ENCODE data around the gene RFX4.
"Not testable (repeated sequence)": the region's sequence is repeated elsewhere in the genome, so short reads cannot be mapped to it uniquely, and the experiment has no call there.

RFX4 gene

DNA sequence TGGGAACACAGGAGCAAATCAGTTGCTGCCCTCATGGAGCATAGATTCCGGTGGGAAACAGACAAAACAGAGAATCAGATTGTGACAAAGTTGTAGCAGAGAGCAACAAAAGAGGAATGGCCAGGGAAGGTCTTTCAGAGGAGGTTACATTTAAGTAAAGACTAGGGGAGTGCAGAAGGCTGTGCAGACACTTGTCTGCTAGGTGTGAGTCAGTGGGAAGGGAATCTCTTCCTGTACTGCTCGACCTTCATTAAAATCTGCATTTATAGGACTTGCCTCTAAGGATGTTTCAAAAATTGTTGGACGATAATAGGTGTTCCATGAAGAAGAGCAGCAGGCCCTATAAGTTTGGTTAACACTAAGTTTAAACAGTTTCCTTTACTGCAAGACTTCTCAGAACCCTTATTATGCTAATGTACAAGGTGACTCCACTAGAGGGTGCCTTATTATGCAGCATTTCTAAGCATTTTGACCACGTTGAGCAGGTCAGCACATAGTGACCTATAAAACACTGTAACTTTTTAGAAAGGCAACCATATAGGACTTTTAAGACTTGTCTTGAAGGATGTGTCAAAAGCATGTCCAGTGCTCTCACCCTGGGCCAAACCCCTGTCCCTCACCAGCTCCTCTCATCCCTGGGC, 99.9 kb downstream of the RFX4 start:
- DNase-seq (ENCODE audit: low read depth in 2 of 2), result peak; percentile 57 to 72

DNA sequence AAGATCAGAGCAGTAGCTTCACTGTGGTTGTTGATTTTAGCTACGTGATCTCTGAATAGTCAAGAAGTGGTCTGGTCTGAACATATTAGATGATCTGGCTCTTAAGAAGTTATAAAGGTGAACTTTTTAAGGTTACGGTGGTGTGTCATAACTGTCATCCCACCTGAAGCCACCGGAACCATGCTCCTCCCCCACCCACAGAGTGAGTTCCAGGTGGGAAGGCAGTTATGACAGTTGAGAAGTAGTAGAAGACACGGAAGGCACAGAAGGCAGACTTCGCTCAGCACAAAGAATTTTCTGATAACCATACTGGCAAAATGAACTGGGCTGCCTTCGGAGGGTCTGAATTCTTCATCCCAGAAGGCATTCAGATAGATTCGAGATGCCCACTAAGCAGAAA, 101.7 kb downstream of the RFX4 start:
- TF ChIP-seq, protein P1, sequence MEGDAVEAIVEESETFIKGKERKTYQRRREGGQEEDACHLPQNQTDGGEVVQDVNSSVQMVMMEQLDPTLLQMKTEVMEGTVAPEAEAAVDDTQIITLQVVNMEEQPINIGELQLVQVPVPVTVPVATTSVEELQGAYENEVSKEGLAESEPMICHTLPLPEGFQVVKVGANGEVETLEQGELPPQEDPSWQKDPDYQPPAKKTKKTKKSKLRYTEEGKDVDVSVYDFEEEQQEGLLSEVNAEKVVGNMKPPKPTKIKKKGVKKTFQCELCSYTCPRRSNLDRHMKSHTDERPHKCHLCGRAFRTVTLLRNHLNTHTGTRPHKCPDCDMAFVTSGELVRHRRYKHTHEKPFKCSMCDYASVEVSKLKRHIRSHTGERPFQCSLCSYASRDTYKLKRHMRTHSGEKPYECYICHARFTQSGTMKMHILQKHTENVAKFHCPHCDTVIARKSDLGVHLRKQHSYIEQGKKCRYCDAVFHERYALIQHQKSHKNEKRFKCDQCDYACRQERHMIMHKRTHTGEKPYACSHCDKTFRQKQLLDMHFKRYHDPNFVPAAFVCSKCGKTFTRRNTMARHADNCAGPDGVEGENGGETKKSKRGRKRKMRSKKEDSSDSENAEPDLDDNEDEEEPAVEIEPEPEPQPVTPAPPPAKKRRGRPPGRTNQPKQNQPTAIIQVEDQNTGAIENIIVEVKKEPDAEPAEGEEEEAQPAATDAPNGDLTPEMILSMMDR (IDR thresholded peaks at IDR 0.05; ENCODE audit: low read depth, low read length), result no peak
- no peak overlapping the region for H3K4me3 ChIP-seq (replicated peaks in 1 of 2; ENCODE audit: low read depth in 2 of 2, low read length in 2 of 2)
- DNase-seq (ENCODE audit: low read depth in 2 of 2), result no peak

More for the DNA sequence above, 99.9 kb downstream of the RFX4 start:
- no peak overlapping the region for H3K4me3 ChIP-seq (replicated peaks in 1 of 2; ENCODE audit: low read depth in 2 of 2, low read length in 2 of 2)
- TF ChIP-seq, protein P1 (IDR thresholded peaks at IDR 0.05; ENCODE audit: low read depth, low read length), result peak; percentile 35

DNA sequence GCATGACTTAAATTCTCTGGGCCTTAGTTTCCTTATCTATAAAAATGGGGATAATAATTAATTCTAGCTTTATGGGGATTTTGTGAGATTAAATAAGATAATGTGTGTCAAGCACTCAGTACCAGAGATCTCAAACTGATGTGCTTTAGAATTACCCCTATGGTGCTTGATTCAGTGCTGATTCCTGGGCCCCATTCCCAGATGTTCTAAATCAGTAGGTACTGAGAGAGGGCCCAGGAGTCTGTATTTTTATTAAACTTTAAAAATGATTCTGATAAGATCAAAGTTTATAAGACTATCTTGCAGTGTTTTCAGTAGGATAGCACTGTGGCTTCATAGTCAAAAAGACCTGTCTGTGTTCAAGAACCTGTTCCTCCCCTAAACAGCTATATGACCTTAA, 102.6 kb downstream of the RFX4 start:
- TF ChIP-seq, protein P1 (IDR thresholded peaks at IDR 0.05; ENCODE audit: low read depth, low read length), result no peak
- no peak for DNase-seq (ENCODE audit: low read depth in 2 of 2)
- H3K4me3 ChIP-seq (replicated peaks in 1 of 2; ENCODE audit: low read depth in 2 of 2, low read length in 2 of 2), result no peak overlapping the region

DNA sequence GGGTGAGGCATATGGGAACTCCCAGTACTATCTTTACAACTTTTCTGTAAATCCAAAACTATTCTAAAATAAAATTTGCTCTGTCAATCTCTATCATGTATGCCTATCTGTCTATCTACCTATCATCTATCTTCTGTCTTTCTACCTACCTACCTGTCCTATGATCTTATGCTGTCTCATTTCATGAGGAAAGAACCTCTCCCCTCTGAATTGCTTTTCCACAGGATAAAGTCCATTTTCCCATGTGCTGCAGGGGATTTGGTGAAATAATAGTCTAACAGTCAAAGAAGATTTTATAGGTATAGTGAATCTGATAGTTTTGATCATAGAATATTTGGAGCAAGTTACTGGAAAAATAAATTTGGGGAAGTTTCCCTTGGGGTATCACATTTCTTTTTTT, 104.9 kb downstream of the RFX4 start:
- TF ChIP-seq, protein P1 (IDR thresholded peaks at IDR 0.05; ENCODE audit: low read depth, low read length), result no peak
- H3K4me3 ChIP-seq (replicated peaks in 1 of 2; ENCODE audit: low read depth in 2 of 2, low read length in 2 of 2), result no peak overlapping the region
- DNase-seq (ENCODE audit: low read depth in 2 of 2), result no peak

DNA sequence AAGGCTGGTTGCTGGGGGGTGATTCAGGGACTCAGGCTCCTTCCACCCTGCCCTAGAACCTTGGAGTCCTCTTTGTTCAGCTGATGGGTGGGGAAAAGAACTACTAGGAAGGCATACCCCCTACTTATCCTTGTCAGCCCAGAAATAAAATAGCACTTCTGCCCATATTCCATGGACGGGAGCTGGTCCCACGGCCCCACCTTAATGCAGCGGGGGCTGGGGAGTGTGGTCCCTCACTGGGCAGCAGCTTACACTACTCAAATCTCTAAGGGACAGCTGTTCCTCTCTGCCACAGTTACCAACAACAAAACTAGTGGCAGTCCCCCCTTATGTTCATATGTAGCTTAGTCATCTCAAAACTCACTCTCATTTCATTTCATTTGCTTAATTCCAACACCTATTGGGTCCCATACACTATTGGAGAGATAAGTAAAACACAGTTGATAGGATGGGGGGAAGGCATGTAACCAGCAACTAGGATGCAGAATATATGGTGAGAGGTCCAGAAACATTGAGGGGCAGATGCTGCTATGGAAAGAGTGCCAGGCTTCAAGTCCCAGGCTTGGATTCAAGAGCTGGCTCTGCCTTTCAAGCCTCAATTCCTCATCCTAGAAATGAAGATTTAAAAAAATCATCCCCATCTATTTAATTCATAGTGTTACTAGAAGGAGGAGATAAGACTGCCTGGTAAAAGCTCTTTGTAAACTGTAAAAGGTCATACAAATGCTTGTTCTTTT, 107.9 kb downstream of the RFX4 start:
- H3K4me3 ChIP-seq (replicated peaks in 1 of 2; ENCODE audit: low read depth in 2 of 2, low read length in 2 of 2), result no peak overlapping the region
- DNase-seq (ENCODE audit: low read depth in 2 of 2), result no peak
- TF ChIP-seq, protein P1 (IDR thresholded peaks at IDR 0.05; ENCODE audit: low read depth, low read length), result no peak

DNA sequence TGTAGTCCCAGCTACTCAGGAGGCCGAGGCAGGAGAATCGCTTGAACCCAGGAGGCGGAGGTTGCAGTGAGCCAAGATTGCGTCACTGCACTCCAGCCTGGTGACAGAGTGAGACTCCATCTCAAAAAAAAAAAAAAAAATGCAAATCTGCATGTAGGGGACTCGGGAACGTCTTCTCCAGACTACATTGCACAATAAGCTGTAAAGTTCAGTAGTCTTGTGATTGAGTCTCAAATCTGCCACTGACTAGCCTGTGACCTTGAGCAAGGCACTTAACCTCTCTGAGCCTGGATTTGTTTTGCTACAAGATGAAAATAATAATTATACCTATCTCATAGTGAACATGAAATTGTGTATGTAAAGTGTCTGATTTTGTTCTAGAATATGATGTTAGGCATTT, 109.2 kb downstream of the RFX4 start:
- H3K4me3 ChIP-seq (replicated peaks in 1 of 2; ENCODE audit: low read depth in 2 of 2, low read length in 2 of 2); DNase-seq (ENCODE audit: low read depth in 2 of 2): not testable (repeated sequence)

DNA sequence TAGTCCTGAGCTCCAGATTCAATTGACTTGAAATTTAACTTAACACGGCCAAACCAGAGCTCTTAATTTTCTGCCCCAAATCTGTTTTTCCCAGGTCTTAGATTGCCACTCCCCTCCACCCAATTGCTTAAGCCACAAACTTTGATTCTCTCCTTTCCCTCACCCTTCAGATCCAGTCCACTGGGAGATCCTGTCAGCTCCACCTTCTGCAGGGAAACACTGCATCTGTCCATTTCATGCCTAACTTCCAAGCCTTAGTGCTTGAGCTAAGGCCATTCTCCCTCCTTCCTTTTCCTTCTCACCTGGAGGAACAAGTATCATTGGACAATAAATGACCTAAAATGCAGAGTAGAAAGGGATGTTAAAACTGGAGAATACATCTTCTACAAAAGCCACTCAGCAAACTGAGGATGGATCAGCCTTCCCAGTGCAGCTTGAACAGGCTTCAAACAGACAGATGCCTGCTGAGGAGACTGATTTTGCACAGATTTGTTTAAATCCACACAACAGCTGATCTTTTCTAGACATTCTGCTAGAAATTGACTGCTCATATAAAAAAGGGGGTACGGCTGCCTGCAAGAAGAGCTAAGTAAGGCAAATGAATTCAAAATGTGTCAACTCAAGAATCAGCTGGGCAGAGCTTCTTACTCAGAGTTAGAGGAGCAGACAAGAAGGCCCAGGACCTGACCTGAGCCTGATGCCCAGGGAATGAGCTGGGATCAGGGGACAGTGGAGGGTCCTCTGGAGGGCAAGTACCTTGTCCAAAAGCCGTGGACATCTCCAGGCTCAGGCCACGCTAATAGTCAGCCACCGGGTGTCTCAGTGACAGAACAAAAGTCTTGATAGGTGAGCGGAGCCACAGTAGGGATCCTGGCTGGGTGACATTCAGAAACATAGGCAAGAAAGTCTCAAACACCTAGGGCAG, 110.4 kb downstream of the RFX4 start:
- DNase-seq (ENCODE audit: low read depth in 2 of 2), result no peak
- TF ChIP-seq, protein P1 (IDR thresholded peaks at IDR 0.05; ENCODE audit: low read depth, low read length), result no peak
- H3K4me3 ChIP-seq (replicated peaks in 1 of 2; ENCODE audit: low read depth in 2 of 2, low read length in 2 of 2), result no peak overlapping the region

Measured in cardiac fibroblast (primary cell).